ENCODE measurements around the gene FBXO46. TPM values are rescaled to one million over a fixed set of nuclear protein-coding genes. Genes with fewer than 3 reads are reported as not detected.
"Not testable (repeated sequence)": the region's sequence is repeated elsewhere in the genome, so short reads cannot be mapped to it uniquely, and the experiment has no call there.

The FBXO46 gene
- total RNA-seq, 2 experiments from 2014 or later: 17.2 to 17.5 TPM

DNA sequence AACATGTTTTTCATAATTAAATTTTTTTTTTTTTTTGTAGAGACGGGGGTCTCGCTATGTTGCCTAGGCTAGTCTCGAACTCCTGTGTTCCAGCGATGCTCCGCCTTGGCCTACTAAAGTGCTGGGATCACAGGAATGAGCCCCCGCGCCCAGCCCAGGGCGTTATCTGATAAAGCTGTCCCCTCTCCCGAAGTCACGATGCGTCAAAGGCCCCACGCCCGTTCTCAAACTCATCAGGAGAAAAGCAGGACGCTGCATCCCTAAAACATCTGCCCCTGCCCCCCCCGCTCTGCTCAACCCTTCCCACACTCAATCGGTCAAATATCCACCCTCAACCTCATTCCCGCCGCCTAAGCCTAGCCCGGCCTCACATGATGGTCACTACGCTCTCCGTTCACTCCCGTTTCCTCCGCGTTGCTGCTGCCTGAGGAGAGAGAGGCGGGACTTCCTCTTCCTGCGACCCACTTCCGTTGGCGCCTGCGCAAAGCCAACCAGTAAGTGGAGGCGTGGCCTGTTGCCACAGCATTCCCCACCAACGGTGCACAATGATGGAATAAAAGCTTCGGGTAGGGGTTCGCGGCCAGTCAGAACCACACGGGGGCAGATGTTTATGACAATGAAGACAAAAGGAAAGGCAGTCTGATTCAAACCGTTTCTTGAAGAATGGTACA lies 39.0 kb downstream of the FBXO46 start, which contains the start of gene SNRPD2:
Gene SNRPD2, minus strand, starts transcription at position 438 of the 671 bp plus-strand sequence. Its CDS starts 65 bp downstream, at position 373.
- H3K4me3 Mint-ChIP-seq: peak within 1 kb of the TSS; percentile 96
- Histone ChIP-seq H3K27me3 (ENCODE audit: control insufficient read depth in 1 of 2, insufficient read depth in 2 of 2, low read length in 2 of 2) (no peaks in the 10 kb centered on the region), H3K36me3 (ENCODE audit: insufficient read depth, low read length) (peaks cover 37% of the 10 kb centered on the region), H3K4me1 (ENCODE audit: insufficient read depth, low read length) (peaks cover 39% of the 10 kb centered on the region), H3K9me3 (ENCODE audit: control insufficient read depth in 1 of 2, insufficient read depth in 1 of 2, low read length in 2 of 2) (no peaks in the 10 kb centered on the region), H3K4me3 (ENCODE audit: low read length) (peak within 1 kb of the TSS; percentile 85), H3K27ac (ENCODE audit: low read depth in 1 of 2, low read length in 2 of 2) (peak within 1 kb of the TSS; percentile 86 to 93)
- no peaks in the 10 kb centered on the region for H3K27me3 Mint-ChIP-seq
- POLR2A ChIA-PET: interaction anchor here (0.7 to 2.7 kb wide), 19 partner anchors 10 to 252 kb away, joined by 3 to 48 read pairs (median 4); partner anchors contain the start of genes FBXO46, FOSB and SIX5
- intact Hi-C loops (cut with DNase I, micrococcal nuclease): loop anchor here (1.0 to 10.0 kb wide), 8 partner anchors 15 to 517 kb away; partner anchors contain the start of genes OPA3 (in 2 of the 2), BLOC1S3 (in 1 of the 2), TRAPPC6A (in 1 of the 2) and VASP (in 1 of the 2)
- peak; percentile 46 for ATAC-seq (ENCODE audit: poor library complexity)
- H3K4me1 Mint-ChIP-seq (ENCODE audit: low read depth): peaks cover 33% of the 10 kb centered on the region
- no peaks in the 10 kb centered on the region for H3K9me3 Mint-ChIP-seq
- DNase-seq: peak; percentile 81 to 96 (median 90)
- TF ChIP-seq, protein P1, sequence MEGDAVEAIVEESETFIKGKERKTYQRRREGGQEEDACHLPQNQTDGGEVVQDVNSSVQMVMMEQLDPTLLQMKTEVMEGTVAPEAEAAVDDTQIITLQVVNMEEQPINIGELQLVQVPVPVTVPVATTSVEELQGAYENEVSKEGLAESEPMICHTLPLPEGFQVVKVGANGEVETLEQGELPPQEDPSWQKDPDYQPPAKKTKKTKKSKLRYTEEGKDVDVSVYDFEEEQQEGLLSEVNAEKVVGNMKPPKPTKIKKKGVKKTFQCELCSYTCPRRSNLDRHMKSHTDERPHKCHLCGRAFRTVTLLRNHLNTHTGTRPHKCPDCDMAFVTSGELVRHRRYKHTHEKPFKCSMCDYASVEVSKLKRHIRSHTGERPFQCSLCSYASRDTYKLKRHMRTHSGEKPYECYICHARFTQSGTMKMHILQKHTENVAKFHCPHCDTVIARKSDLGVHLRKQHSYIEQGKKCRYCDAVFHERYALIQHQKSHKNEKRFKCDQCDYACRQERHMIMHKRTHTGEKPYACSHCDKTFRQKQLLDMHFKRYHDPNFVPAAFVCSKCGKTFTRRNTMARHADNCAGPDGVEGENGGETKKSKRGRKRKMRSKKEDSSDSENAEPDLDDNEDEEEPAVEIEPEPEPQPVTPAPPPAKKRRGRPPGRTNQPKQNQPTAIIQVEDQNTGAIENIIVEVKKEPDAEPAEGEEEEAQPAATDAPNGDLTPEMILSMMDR (IDR thresholded peaks at IDR 0.05): no peak
- CTCF ChIA-PET: interaction anchor here (0.5 to 4.8 kb wide), 13 partner anchors 9 to 703 kb away, joined by 3 to 29 read pairs (median 8); partner anchors contain the start of genes FBXO46 and SIX5
- peak within 1 kb of the TSS; percentile 95 for H3K27ac Mint-ChIP-seq
- H3K36me3 Mint-ChIP-seq (ENCODE audit: low read depth): peaks cover 56% of the 10 kb centered on the region

DNA sequence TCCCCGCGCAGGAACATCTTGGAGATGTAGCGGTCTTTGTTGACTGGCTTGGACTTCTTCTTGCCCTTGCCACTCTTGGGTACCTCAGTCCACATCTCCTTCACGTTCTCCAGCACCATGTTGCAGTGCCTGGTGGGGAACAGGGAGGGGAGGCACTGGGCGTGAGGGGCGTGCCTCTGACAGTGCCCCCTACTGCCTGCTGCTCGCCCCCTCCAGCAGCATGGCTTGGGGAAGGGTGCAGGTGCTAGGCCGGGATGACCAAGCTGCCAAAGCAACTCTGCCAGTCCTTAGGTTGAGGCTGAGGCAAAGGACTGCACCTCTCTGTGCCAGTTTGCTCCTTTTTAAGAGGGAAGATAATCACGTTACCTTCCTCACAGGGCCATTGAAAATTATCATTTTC lies 43.1 kb downstream of the FBXO46 start:
- POLR2A ChIA-PET: no interaction called here
- peaks cover 60% of the 10 kb centered on the region for H3K36me3 Mint-ChIP-seq (ENCODE audit: low read depth)
- no peak for DNase-seq

DNA sequence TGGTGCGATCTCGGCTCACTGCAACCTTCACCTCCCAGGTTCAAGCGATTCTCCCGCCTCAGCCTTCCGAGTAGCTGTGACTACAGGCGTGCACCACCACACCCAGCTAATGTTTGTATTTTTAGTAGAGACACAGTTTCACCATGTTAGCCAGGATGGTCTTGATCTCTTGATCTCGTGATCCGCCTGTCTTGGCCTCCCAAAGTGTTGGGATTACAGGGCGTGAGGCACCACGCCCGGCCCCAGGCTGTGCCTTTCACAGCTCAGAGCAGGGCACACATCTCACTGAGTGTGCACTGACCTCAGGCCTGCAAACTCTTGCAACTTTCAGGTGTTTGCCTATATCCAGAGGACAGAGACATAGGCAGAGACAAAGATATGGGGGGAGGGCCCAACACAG lies 45.7 kb downstream of the FBXO46 start:
- H3K27me3 Mint-ChIP-seq; H3K27ac Mint-ChIP-seq; POLR2A ChIA-PET; ATAC-seq (ENCODE audit: poor library complexity); H3K4me3 ChIP-seq (ENCODE audit: low read length); H3K27me3 ChIP-seq (ENCODE audit: control insufficient read depth in 1 of 2, insufficient read depth in 2 of 2, low read length in 2 of 2); DNase-seq; intact Hi-C loops (cut with DNase I, micrococcal nuclease); H3K27ac ChIP-seq (ENCODE audit: low read depth in 1 of 2, low read length in 2 of 2); H3K4me3 Mint-ChIP-seq; H3K9me3 ChIP-seq (ENCODE audit: control insufficient read depth in 1 of 2, insufficient read depth in 1 of 2, low read length in 2 of 2); H3K9me3 Mint-ChIP-seq; CTCF ChIA-PET: not testable (repeated sequence)
- Mint-ChIP-seq H3K36me3 (ENCODE audit: low read depth) (peaks cover 53% of the 10 kb centered on the region), H3K4me1 (ENCODE audit: low read depth) (peaks cover 14% of the 10 kb centered on the region)
- Histone ChIP-seq H3K36me3 (ENCODE audit: insufficient read depth, low read length) (peaks cover 53% of the 10 kb centered on the region), H3K4me1 (ENCODE audit: insufficient read depth, low read length) (peaks cover 22% of the 10 kb centered on the region)

More for the DNA sequence above, 43.1 kb downstream of the FBXO46 start:
- TF ChIP-seq, protein P1 (IDR thresholded peaks at IDR 0.05): no peak
- H3K9me3 ChIP-seq (ENCODE audit: control insufficient read depth in 1 of 2, insufficient read depth in 1 of 2, low read length in 2 of 2): no peaks in the 10 kb centered on the region
- H3K4me3 ChIP-seq (ENCODE audit: low read length): no peak overlapping the region
- intact Hi-C loops (cut with DNase I, micrococcal nuclease): no loop called here
- H3K9me3 Mint-ChIP-seq: no peaks in the 10 kb centered on the region
- H3K4me3 Mint-ChIP-seq: no peak overlapping the region
- H3K27ac Mint-ChIP-seq: no peak overlapping the region
- no peaks in the 10 kb centered on the region for H3K27me3 ChIP-seq (ENCODE audit: control insufficient read depth in 1 of 2, insufficient read depth in 2 of 2, low read length in 2 of 2)
- no peak overlapping the region for H3K27ac ChIP-seq (ENCODE audit: low read depth in 1 of 2, low read length in 2 of 2)
- H3K36me3 ChIP-seq (ENCODE audit: insufficient read depth, low read length): peaks cover 53% of the 10 kb centered on the region
- CTCF ChIA-PET: no interaction called here
- peaks cover 22% of the 10 kb centered on the region for H3K4me1 Mint-ChIP-seq (ENCODE audit: low read depth)
- H3K4me1 ChIP-seq (ENCODE audit: insufficient read depth, low read length): peaks cover 25% of the 10 kb centered on the region
- H3K27me3 Mint-ChIP-seq: no peaks in the 10 kb centered on the region
- no peak for ATAC-seq (ENCODE audit: poor library complexity)

Measured in CD4-positive, alpha-beta T cell (primary cell).